Parathyroid adenoma (tissue), 2 donors: ENCODE data around the gene IKZF2.

Experiments used
- H2AFZ ChIP-seq: fragments of 300-600 bp; sonication (generic); one replicate; pipeline ENCODE4 v1.7.0; 2017; ENCODE audit warnings: antibody characterized with exemption, mild to moderate bottlenecking
- H3K27ac ChIP-seq: fragments of 300-600 bp; sonication (generic); one replicate; pipeline ENCODE4 v1.7.0; 2017
- H3K27me3 ChIP-seq: fragments of 300-600 bp; sonication (generic); one replicate; pipeline ENCODE4 v1.7.0; 2017; ENCODE audit warnings: low read length; ENCODE audit not compliant: control insufficient read depth, insufficient read depth
- H3K36me3 ChIP-seq: fragments of 300-600 bp; sonication (generic); one replicate; pipeline ENCODE4 v1.7.0; 2017; ENCODE audit warnings: low read length; ENCODE audit not compliant: control insufficient read depth, insufficient read depth
- H3K4me1 ChIP-seq: fragments of 300-600 bp; sonication (generic); one replicate; pipeline ENCODE4 v1.7.0; 2017; ENCODE audit warnings: control low read depth
- H3K4me2 ChIP-seq: fragments of 300-600 bp; sonication (generic); one replicate; pipeline ENCODE4 v1.7.0; 2017; ENCODE audit warnings: low read length
- H3K4me3 ChIP-seq: fragments of 300-600 bp; sonication (generic); one replicate; pipeline ENCODE4 v1.7.0; 2017; ENCODE audit warnings: low read depth, low read length
- H3K79me2 ChIP-seq: fragments of 300-600 bp; sonication (generic); one replicate; pipeline ENCODE4 v1.7.0; 2017; ENCODE audit warnings: control low read depth
- H3K9ac ChIP-seq: fragments of 300-600 bp; sonication (generic); one replicate; pipeline ENCODE4 v1.7.0; 2017; ENCODE audit warnings: mild to moderate bottlenecking
- H3K9me3 ChIP-seq: fragments of 300-600 bp; sonication (generic); one replicate; pipeline ENCODE4 v1.7.0; 2017; ENCODE audit warnings: low read length; ENCODE audit not compliant: control insufficient read depth
- TF ChIP-seq, protein P1 (sequence below): fragments of 300-600 bp; sonication (generic); IDR thresholded peaks from one replicate; pipeline ENCODE4 v1.7.0; 2017; ENCODE audit warnings: antibody characterized with exemption, mild to moderate bottlenecking
- donor health status: primary hyperparathyroidism.

The IKZF2 gene

GRCh38 chr2:213157242-213157641, 5.8 kb upstream of the IKZF2 start:
- TF ChIP-seq, protein P1, sequence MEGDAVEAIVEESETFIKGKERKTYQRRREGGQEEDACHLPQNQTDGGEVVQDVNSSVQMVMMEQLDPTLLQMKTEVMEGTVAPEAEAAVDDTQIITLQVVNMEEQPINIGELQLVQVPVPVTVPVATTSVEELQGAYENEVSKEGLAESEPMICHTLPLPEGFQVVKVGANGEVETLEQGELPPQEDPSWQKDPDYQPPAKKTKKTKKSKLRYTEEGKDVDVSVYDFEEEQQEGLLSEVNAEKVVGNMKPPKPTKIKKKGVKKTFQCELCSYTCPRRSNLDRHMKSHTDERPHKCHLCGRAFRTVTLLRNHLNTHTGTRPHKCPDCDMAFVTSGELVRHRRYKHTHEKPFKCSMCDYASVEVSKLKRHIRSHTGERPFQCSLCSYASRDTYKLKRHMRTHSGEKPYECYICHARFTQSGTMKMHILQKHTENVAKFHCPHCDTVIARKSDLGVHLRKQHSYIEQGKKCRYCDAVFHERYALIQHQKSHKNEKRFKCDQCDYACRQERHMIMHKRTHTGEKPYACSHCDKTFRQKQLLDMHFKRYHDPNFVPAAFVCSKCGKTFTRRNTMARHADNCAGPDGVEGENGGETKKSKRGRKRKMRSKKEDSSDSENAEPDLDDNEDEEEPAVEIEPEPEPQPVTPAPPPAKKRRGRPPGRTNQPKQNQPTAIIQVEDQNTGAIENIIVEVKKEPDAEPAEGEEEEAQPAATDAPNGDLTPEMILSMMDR = no peak
- H3K4me2 ChIP-seq = no peak overlapping the region
- H2AFZ ChIP-seq = no peak overlapping the region
- H3K36me3 ChIP-seq = no peaks in the 10 kb centered on the region
- no peaks in the 10 kb centered on the region for H3K79me2 ChIP-seq
- H3K4me1 ChIP-seq = peaks cover 7% of the 10 kb centered on the region
- no peaks in the 10 kb centered on the region for H3K27me3 ChIP-seq
- no peak overlapping the region for H3K9ac ChIP-seq
- no peak overlapping the region for H3K27ac ChIP-seq
- no peak overlapping the region for H3K4me3 ChIP-seq
- no peaks in the 10 kb centered on the region for H3K9me3 ChIP-seq

GRCh38 chr2:213156717-213157116, 5.3 kb upstream of the IKZF2 start:
- TF ChIP-seq, protein P1 = no peak
- H3K79me2 ChIP-seq = no peaks in the 10 kb centered on the region

GRCh38 chr2:213152888-213153287, 1.5 kb upstream of the IKZF2 start:
- no peaks in the 10 kb centered on the region for H3K79me2 ChIP-seq
- H3K9me3 ChIP-seq = no peaks in the 10 kb centered on the region
- H3K27me3 ChIP-seq = no peaks in the 10 kb centered on the region
- no peak overlapping the region for H3K9ac ChIP-seq
- H3K27ac ChIP-seq = peak overlapping the region; percentile 92
- H3K36me3 ChIP-seq = no peaks in the 10 kb centered on the region
- TF ChIP-seq, protein P1 = no peak
- H3K4me2 ChIP-seq = peak overlapping the region; percentile 64
- H3K4me1 ChIP-seq = peaks cover 5% of the 10 kb centered on the region
- H3K4me3 ChIP-seq = peak overlapping the region; percentile 92
- H2AFZ ChIP-seq = peak overlapping the region; percentile 84

More at GRCh38 chr2:213156717-213157116, 5.3 kb upstream of the IKZF2 start:
- no peak overlapping the region for H3K4me3 ChIP-seq
- H3K9ac ChIP-seq = no peak overlapping the region
- no peaks in the 10 kb centered on the region for H3K9me3 ChIP-seq
- peaks cover 7% of the 10 kb centered on the region for H3K4me1 ChIP-seq
- H3K27ac ChIP-seq = no peak overlapping the region
- H3K36me3 ChIP-seq = no peaks in the 10 kb centered on the region
- no peaks in the 10 kb centered on the region for H3K27me3 ChIP-seq
- H2AFZ ChIP-seq = no peak overlapping the region
- no peak overlapping the region for H3K4me2 ChIP-seq

GRCh38 chr2:213152065-213152794, 818 bp upstream of the IKZF2 start:
- H3K27ac ChIP-seq = peak overlapping the region; percentile 92
- no peaks in the 10 kb centered on the region for H3K36me3 ChIP-seq
- peak overlapping the region; percentile 84 for H2AFZ ChIP-seq
- H3K4me3 ChIP-seq = peak overlapping the region; percentile 92
- H3K9ac ChIP-seq = peak overlapping the region; percentile 2
- H3K4me1 ChIP-seq = peaks cover 5% of the 10 kb centered on the region
- TF ChIP-seq, protein P1 = peak; percentile 67
- no peaks in the 10 kb centered on the region for H3K9me3 ChIP-seq
- H3K4me2 ChIP-seq = peak overlapping the region; percentile 64
- no peaks in the 10 kb centered on the region for H3K27me3 ChIP-seq
- H3K79me2 ChIP-seq = no peaks in the 10 kb centered on the region
